ENCODE measurements around the gene ZNF438. TPM values are rescaled to one million over a fixed set of nuclear protein-coding genes. Genes with fewer than 3 reads are reported as not detected.

Gene ZNF438
- total and polyA plus RNA-seq, 2 of the 13 experiments (the other 11 are each of a cell fraction or from before 2014, with no cell fraction given), result 0.75 to 0.83 TPM

- Histone ChIP-seq H3K4me2 (ENCODE audit: low read depth, low read length) (no peak overlapping the region), H3K27ac (ENCODE audit: extremely low read length, insufficient read depth, low read length) (no peak overlapping the region)
- whole genome bisulfite sequencing (ENCODE audit: low lambda C conversion rate), result 25% methylated on average over 9 of the region's 9 CpGs
These were observed 168.0 kb downstream of the ZNF438 start for GRCh38 chr10:30863516-30864210.

GRCh38 chr10:30862486-30862885, 169.2 kb downstream of the ZNF438 start:
- in situ Hi-C loops (cut with HindIII; ENCODE audit: extremely low pct_ligation_motif_present, low pct_unique_long_range_greater_than_20kb), result no loop called here
- CTCF ChIA-PET (ENCODE audit: low intra/inter-chr PET ratio, low total read pairs), result no interaction called here
- Histone ChIP-seq H3K79me2 (ENCODE audit: insufficient read depth, low read length) (no peaks in the 10 kb centered on the region), H4K20me1 (ENCODE audit: insufficient read depth, low read length) (no peaks in the 10 kb centered on the region), H3K9me3 (ENCODE audit: low read length) (no peaks in the 10 kb centered on the region), H3K4me3 (replicated peaks in 1 of 3; ENCODE audit: insufficient read depth in 1 of 3, low read depth in 2 of 3, low read length in 3 of 3) (no peak overlapping the region), H3K36me3 (replicated peaks in 1 of 2; ENCODE audit: control insufficient read depth in 1 of 2, insufficient read depth in 2 of 2, low read length in 2 of 2) (no peaks in the 10 kb centered on the region), H3K9ac (ENCODE audit: insufficient read depth, low read depth, low read length) (no peak overlapping the region), H3K27me3 (ENCODE audit: control insufficient read depth in 1 of 2, insufficient read depth in 2 of 2, low read length in 2 of 2) (no peaks in the 10 kb centered on the region; a peak in 1 of 5 replicates), H3K4me2 (ENCODE audit: low read depth, low read length) (no peak overlapping the region), H3K4me1 (ENCODE audit: insufficient read depth, low read length) (no peaks in the 10 kb centered on the region), H3K27ac (ENCODE audit: extremely low read length, insufficient read depth, low read length) (no peak overlapping the region), H2AFZ (ENCODE audit: low read length) (no peak overlapping the region)
- FAIRE-seq, result no peak
- TF ChIP-seq ZNF362 (CRISPR knock-in tag; IDR thresholded peaks at IDR 0.05; ENCODE audit: borderline replicate concordance) (no peak), ZNF777 (CRISPR knock-in tag; IDR thresholded peaks at IDR 0.05) (no peak), ZFP62 (CRISPR knock-in tag; IDR thresholded peaks at IDR 0.05) (no peak), GATA4 (IDR thresholded peaks at IDR 0.05; ENCODE audit: borderline replicate concordance, low read depth) (no peak), NR2F2 (IDR thresholded peaks at IDR 0.05; ENCODE audit: borderline replicate concordance, low read depth) (no peak), ZIK1 (CRISPR knock-in tag; IDR thresholded peaks at IDR 0.05; ENCODE audit: borderline replicate concordance, low read depth) (no peak)
- WGBS (ENCODE audit: low lambda C conversion rate), result 33% methylated on average over 2 of the region's 2 CpGs
- intact Hi-C loops (cut with micrococcal nuclease; ENCODE audit: unreplicated experiment), result no loop called here
- no peak for DNase-seq (ENCODE audit: low spot score)
- POLR2A ChIA-PET, result no interaction called here
- no peak for ATAC-seq
- no TSS peak for BruUV-seq (replicated peaks)

More at GRCh38 chr10:30863516-30864210, 168.0 kb downstream of the ZNF438 start:
- H3K4me1 ChIP-seq (ENCODE audit: insufficient read depth, low read length), result no peaks in the 10 kb centered on the region
- BruUV-seq (replicated peaks), result no TSS peak
- in situ Hi-C loops (cut with HindIII; ENCODE audit: extremely low pct_ligation_motif_present, low pct_unique_long_range_greater_than_20kb) (no loop called here), intact Hi-C loops (cut with micrococcal nuclease; ENCODE audit: unreplicated experiment) (no loop called here)
- H3K4me3 ChIP-seq (replicated peaks in 1 of 3; ENCODE audit: insufficient read depth in 1 of 3, low read depth in 2 of 3, low read length in 3 of 3), result no peak overlapping the region
- H3K9me3 ChIP-seq (ENCODE audit: low read length), result no peaks in the 10 kb centered on the region
- no peak for TF ChIP-seq ZNF136 (CRISPR knock-in tag; IDR thresholded peaks at IDR 0.05; ENCODE audit: low read depth)
- no peak for TF ChIP-seq ZNF644 (CRISPR knock-in tag; IDR thresholded peaks at IDR 0.05; ENCODE audit: low read depth)
- TF ChIP-seq ZFP37 (CRISPR knock-in tag; IDR thresholded peaks at IDR 0.05; ENCODE audit: borderline replicate concordance), result no peak
- no peak for TF ChIP-seq ZNF773 (CRISPR knock-in tag; IDR thresholded peaks at IDR 0.05; ENCODE audit: borderline replicate concordance)
- no peak for TF ChIP-seq ZNF556 (CRISPR knock-in tag; IDR thresholded peaks at IDR 0.05; ENCODE audit: borderline replicate concordance)
- no peak for TF ChIP-seq IRF2 (CRISPR knock-in tag; IDR thresholded peaks at IDR 0.05)
- TF ChIP-seq ZNF672 (CRISPR knock-in tag; IDR thresholded peaks at IDR 0.05), result no peak
- no peak for FAIRE-seq
- H3K9ac ChIP-seq (ENCODE audit: insufficient read depth, low read depth, low read length), result no peak overlapping the region
- no peaks in the 10 kb centered on the region for H3K79me2 ChIP-seq (ENCODE audit: insufficient read depth, low read length)
- no peak for ATAC-seq
- H2AFZ ChIP-seq (ENCODE audit: low read length), result no peak overlapping the region
- H3K36me3 ChIP-seq (replicated peaks in 1 of 2; ENCODE audit: control insufficient read depth in 1 of 2, insufficient read depth in 2 of 2, low read length in 2 of 2), result no peaks in the 10 kb centered on the region
- CTCF ChIA-PET (ENCODE audit: low intra/inter-chr PET ratio, low total read pairs), result no interaction called here
- H4K20me1 ChIP-seq (ENCODE audit: insufficient read depth, low read length), result no peaks in the 10 kb centered on the region
- H3K27me3 ChIP-seq (ENCODE audit: control insufficient read depth in 1 of 2, insufficient read depth in 2 of 2, low read length in 2 of 2), result no peaks in the 10 kb centered on the region; a peak in 1 of 5 replicates
- DNase-seq (ENCODE audit: low spot score), result no peak
- POLR2A ChIA-PET, result no interaction called here

Data from HepG2 (cell line).